SH-SY5Y (cell line): ENCODE measurements around the gene LRRIQ1.

Experiments
- GATA2 ChIP-seq: IDR thresholded peaks from 2 replicates; pipeline ENCODE4 v1.6.1; 2011; ENCODE audit warnings: mild to moderate bottlenecking, low read depth, low read length
- GATA3 ChIP-seq: IDR thresholded peaks from 2 replicates; pipeline ENCODE4 v1.6.1; 2011; ENCODE audit warnings: low read depth, mild to moderate bottlenecking, low read length, moderate library complexity

GRCh38 chr12:85016413-85016812 lies 19.7 kb upstream of the LRRIQ1 start:
- no peak for TF ChIP-seq GATA2
- TF ChIP-seq GATA3: no peak
